B cell (primary cell): ENCODE results near the gene RIT1. TPM values are rescaled to one million over a fixed set of nuclear protein-coding genes. Genes with fewer than 3 reads are reported as not detected.

Experiments used
- ATAC-seq: fragments of 200-7000 bp; cut with Tn5 transposase; one replicate; pipeline ENCODE4 v1.10.0; 2021; ENCODE audit warnings: low read depth, mild to moderate bottlenecking, moderate number of reproducible peaks, moderate library complexity
- CTCF ChIA-PET: fragments of 350-600 bp; sonication (Branson Sonifier 250); formaldehyde crosslinking; loops from one replicate; lab custom pipeline; 2021; ENCODE audit warnings: antibody characterized with exemption, inconsistent platforms; lab: Charles Lee
- POLR2A ChIA-PET: fragments of 350-600 bp; sonication (Branson Sonifier 250); formaldehyde crosslinking; loops from one replicate; lab custom pipeline; 2021; ENCODE audit warnings: antibody characterized with exemption; lab: Charles Lee
- DNase-seq: peaks from one replicate; pipeline ENCODE4 v3.0.0; 2013
- H2AFZ ChIP-seq: 2 replicates; pipeline ENCODE4 v1.6.1; 2012; ENCODE audit warnings: mild to moderate bottlenecking, low read depth, low read length; ENCODE audit not compliant: insufficient read depth, poor library complexity, severe bottlenecking
- H3K27ac ChIP-seq, 2 donors: 1 replicate in 1 of 2; 2 replicates in 1 of 2; pipeline ENCODE4 v1.5.1; 2012 to 2013; ENCODE audit warnings: low read length in 2 of 2, mild to moderate bottlenecking in 2 of 2, moderate library complexity in 1 of 2
- H3K27me3 ChIP-seq, 4 experiments: fragments of 200-600 bp in 1 of 4; sonication (generic) in 1 of 4; replicated peaks in 1 of 4; 1 replicate in 2 of 4; 2 replicates in 2 of 4; pipeline versions ENCODE4 v1.6.1 to v1.7.0; 2013 to 2016; ENCODE audit warnings: low read length in 3 of 4, mild to moderate bottlenecking in 2 of 4, mixed read lengths in 1 of 4, moderate library complexity in 1 of 4; ENCODE audit not compliant: insufficient read depth in 4 of 4, control insufficient read depth in 3 of 4; ENCODE audit errors: control extremely low read depth in 1 of 4
- H3K36me3 ChIP-seq, 2 experiments: replicated peaks in 1 of 2; 1 replicate in 1 of 2; 2 replicates in 1 of 2; pipeline versions ENCODE4 v1.6.1 to v1.7.1; 2013; ENCODE audit warnings: low read length in 1 of 2; ENCODE audit not compliant: insufficient read depth in 2 of 2, control insufficient read depth in 1 of 2; ENCODE audit errors: control extremely low read depth in 1 of 2, extremely low read depth in 1 of 2
- H3K4me1 ChIP-seq, 2 donors: fragments of 200-600 bp in 1 of 2; sonication (generic) in 1 of 2; 1 replicate in 1 of 2; 2 replicates in 1 of 2; pipeline versions ENCODE4 v1.5.1 to v1.6.1; 2013 to 2017; ENCODE audit warnings: low read length in 2 of 2; ENCODE audit not compliant: control insufficient read depth in 2 of 2, insufficient read depth in 2 of 2
- H3K4me2 ChIP-seq: replicated peaks from 2 replicates; pipeline ENCODE3; 2012; ENCODE audit warnings: mild to moderate bottlenecking, low read depth, low read length; ENCODE audit not compliant: poor library complexity, severe bottlenecking
- H3K4me3 ChIP-seq, 5 experiments: fragments of 200-600 bp in 1 of 5; sonication (generic) in 1 of 5; 1 replicate in 3 of 5; 2 replicates in 2 of 5; pipeline versions ENCODE4 v1.5.1 to v1.7.0; 2011 to 2016; ENCODE audit warnings: low read length in 4 of 5, mild to moderate bottlenecking in 4 of 5, low read depth in 2 of 5, control low read depth in 1 of 5, moderate library complexity in 1 of 5; ENCODE audit not compliant: insufficient read depth in 1 of 5; ENCODE audit errors: control extremely low read depth in 1 of 5, extremely low read depth in 1 of 5
- H3K79me2 ChIP-seq: fragments of 200-600 bp; sonication (generic); one replicate; pipeline ENCODE4 v1.6.0; 2016; ENCODE audit warnings: low read length; ENCODE audit not compliant: control insufficient read depth, insufficient read depth
- H3K9ac ChIP-seq: fragments of 200-600 bp; sonication (generic); 2 replicates; pipeline ENCODE4 v1.6.1; 2017; ENCODE audit warnings: mild to moderate bottlenecking, low read length, moderate library complexity
- H3K9me3 ChIP-seq, 3 donors: one replicate each; pipeline versions ENCODE4 v1.6.1 to v1.7.1; 2013; ENCODE audit warnings: low read length in 2 of 3; ENCODE audit not compliant: control insufficient read depth in 2 of 3, insufficient read depth in 1 of 3; ENCODE audit errors: control extremely low read depth in 1 of 3
- H4K20me1 ChIP-seq: 2 replicates; pipeline ENCODE4 v1.6.0; 2012; ENCODE audit warnings: mild to moderate bottlenecking, low read length; ENCODE audit not compliant: insufficient read depth, control insufficient read depth, poor library complexity, severe bottlenecking
- H3K27ac Mint-ChIP-seq: one replicate; pipeline ENCODE4 v1.8.0; 2021; ENCODE audit warnings: mixed read lengths
- H3K27me3 Mint-ChIP-seq: one replicate; pipeline ENCODE4 v1.8.0; 2021; ENCODE audit warnings: mixed read lengths
- H3K4me1 Mint-ChIP-seq: one replicate; pipeline ENCODE4 v1.8.0; 2021; ENCODE audit warnings: mixed read lengths
- H3K4me3 Mint-ChIP-seq: one replicate; pipeline ENCODE4 v1.8.0; 2021; ENCODE audit warnings: mixed read lengths
- H3K9me3 Mint-ChIP-seq: one replicate; pipeline ENCODE4 v1.8.0; 2022; ENCODE audit warnings: mixed read lengths; ENCODE audit not compliant: insufficient read depth
- EZH2 ChIP-seq: IDR thresholded peaks from 2 replicates; pipeline ENCODE4 v1.6.1; 2012; ENCODE audit warnings: borderline replicate concordance, low read depth, mild to moderate bottlenecking, moderate library complexity, low read length; ENCODE audit not compliant: insufficient read depth, poor library complexity, severe bottlenecking
- WGBS: methylation state at CpG from one replicate; pipeline ENCODE4 v1.1.5; 2013; ENCODE audit warnings: missing lambda C conversion rate; ENCODE audit not compliant: insufficient coverage; 5-methylcytosine and 5-hydroxymethylcytosine counted together
- intact Hi-C: fragments of 100-400 bp; cut with micrococcal nuclease; formaldehyde crosslinking; loops from one replicate; pipeline ENCODE4 v1.10.0; 2022
- polyA plus RNA-seq: library from polyadenylated mRNA; depleted of rRNA; stranded (reverse); fragments of >200 nt; gene quantifications from 2 replicates; pipeline ENCODE4 v1.2.3, GENCODE V29; 2012
- total RNA-seq, 2 donors: library from RNA; stranded (reverse); fragments of 120-200 nt in 1 of 2; gene quantifications; 1 replicate in 1 of 2; 2 replicates in 1 of 2; pipeline versions ENCODE4 v1.2.3 to v1.2.4, GENCODE V29; 2013 to 2022
- TF ChIP-seq, protein P1 (sequence below): fragments of 200-600 bp; IDR thresholded peaks from one replicate; pipeline ENCODE4 v1.8.0; 2022; ENCODE audit warnings: antibody characterized with exemption, mild to moderate bottlenecking

The RIT1 gene
- total and polyA plus RNA-seq, 2 donors (not counting 1 experiment from before 2014, with no cell fraction given) = 14.2 to 45.7 TPM

DNA sequence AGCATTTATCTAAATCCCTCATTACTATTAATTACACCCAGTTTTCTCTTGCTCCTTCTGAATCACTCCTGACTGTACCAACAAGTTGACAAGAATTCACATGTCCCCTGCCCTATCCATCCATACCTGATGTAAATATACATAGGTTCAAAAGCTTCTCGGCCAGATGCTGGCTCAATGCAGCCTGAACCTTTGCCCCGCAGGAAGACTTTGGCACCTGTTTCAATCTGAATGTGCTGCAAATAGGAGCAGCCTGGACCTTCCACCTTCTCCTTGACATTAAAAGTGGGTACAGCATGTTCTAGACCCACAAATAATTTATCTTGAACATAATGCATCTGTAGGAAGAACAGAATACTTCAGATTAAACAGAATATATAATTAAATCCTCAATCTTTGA, 14.4 kb upstream of the RIT1 start:
- Histone ChIP-seq H4K20me1 (peaks cover 24% of the 10 kb centered on the region), H3K4me3 (no peak overlapping the region), H3K9ac (no peak overlapping the region), H3K79me2 (peaks cover 31% of the 10 kb centered on the region), H3K9me3 (no peaks in the 10 kb centered on the region), H3K4me1 (peaks cover 0 to 4% of the 10 kb centered on the region in 2 donors), H3K27ac (no peak overlapping the region), H3K36me3 (peaks cover 19 to 86% of the 10 kb centered on the region in 2 experiments), H2AFZ (no peak overlapping the region), H3K27me3 (no peaks in the 10 kb centered on the region), H3K4me2 (no peak overlapping the region)
- DNase-seq = no peak
- no peaks in the 10 kb centered on the region for H3K9me3 Mint-ChIP-seq
- WGBS = no CpG with 5 or more reads among the region's 2 CpGs
- intact Hi-C loops = no loop called here
- ChIA-PET POLR2A (no interaction called here), CTCF (no interaction called here)
- no peak overlapping the region for H3K4me3 Mint-ChIP-seq
- H3K4me1 Mint-ChIP-seq = peaks cover 4% of the 10 kb centered on the region
- H3K27ac Mint-ChIP-seq = no peak overlapping the region
- ATAC-seq = no peak
- H3K27me3 Mint-ChIP-seq = no peaks in the 10 kb centered on the region
- TF ChIP-seq, protein P1, sequence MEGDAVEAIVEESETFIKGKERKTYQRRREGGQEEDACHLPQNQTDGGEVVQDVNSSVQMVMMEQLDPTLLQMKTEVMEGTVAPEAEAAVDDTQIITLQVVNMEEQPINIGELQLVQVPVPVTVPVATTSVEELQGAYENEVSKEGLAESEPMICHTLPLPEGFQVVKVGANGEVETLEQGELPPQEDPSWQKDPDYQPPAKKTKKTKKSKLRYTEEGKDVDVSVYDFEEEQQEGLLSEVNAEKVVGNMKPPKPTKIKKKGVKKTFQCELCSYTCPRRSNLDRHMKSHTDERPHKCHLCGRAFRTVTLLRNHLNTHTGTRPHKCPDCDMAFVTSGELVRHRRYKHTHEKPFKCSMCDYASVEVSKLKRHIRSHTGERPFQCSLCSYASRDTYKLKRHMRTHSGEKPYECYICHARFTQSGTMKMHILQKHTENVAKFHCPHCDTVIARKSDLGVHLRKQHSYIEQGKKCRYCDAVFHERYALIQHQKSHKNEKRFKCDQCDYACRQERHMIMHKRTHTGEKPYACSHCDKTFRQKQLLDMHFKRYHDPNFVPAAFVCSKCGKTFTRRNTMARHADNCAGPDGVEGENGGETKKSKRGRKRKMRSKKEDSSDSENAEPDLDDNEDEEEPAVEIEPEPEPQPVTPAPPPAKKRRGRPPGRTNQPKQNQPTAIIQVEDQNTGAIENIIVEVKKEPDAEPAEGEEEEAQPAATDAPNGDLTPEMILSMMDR = no peak
- no peak for TF ChIP-seq EZH2

DNA sequence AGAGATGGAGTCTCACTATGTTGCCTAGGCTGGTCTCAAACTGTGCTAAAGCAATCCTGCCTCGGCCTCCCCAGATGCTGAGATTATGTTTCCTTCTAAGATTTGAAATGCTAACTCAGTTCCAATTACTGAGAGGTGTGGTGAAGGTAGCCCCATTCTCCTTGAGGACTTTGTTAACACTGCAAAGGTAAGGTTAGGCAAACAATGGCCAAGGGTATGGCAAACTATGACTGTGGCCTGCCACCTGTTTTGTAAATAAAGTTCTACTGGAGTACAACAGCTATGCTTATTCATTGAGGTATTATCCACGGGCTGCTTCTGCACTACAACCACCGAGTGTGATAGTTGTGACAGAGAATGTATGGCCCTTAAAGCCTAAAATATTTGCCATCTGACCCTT, 9.6 kb upstream of the RIT1 start:
- intact Hi-C loops = no loop called here
- no peak for DNase-seq
- Mint-ChIP-seq H3K4me1 (no peaks in the 10 kb centered on the region), H3K9me3 (no peaks in the 10 kb centered on the region), H3K4me3 (no peak overlapping the region), H3K27me3 (no peaks in the 10 kb centered on the region), H3K27ac (no peak overlapping the region)
- H3K9me3 ChIP-seq = no peaks in the 10 kb centered on the region
- no peak overlapping the region for H3K9ac ChIP-seq
- peaks cover 39 to 90% of the 10 kb centered on the region in 2 experiments for H3K36me3 ChIP-seq
- no peak overlapping the region for H3K4me2 ChIP-seq
- H3K4me3 ChIP-seq = no peak overlapping the region
- H3K27me3 ChIP-seq = no peaks in the 10 kb centered on the region
- H4K20me1 ChIP-seq = peaks cover 5% of the 10 kb centered on the region
- ChIA-PET CTCF (interaction anchor here (1.2 to 5.5 kb wide), 3 partner anchors 12 to 69 kb away, joined by 3 to 17 read pairs (median 5); no protein-coding TSS in a partner anchor), POLR2A (interaction anchor here (0.6 kb wide), 1 partner anchor 11 kb away, joined by 4 read pairs; no protein-coding TSS in a partner anchor)
- WGBS = no CpG with 5 or more reads among the region's 3 CpGs
- no peak overlapping the region for H3K27ac ChIP-seq
- peaks cover 6% of the 10 kb centered on the region for H3K79me2 ChIP-seq
- H2AFZ ChIP-seq = no peak overlapping the region
- no peaks in the 10 kb centered on the region for H3K4me1 ChIP-seq
- TF ChIP-seq, protein P1 = no peak
- TF ChIP-seq EZH2 = no peak
- ATAC-seq = no peak
